Chondrocyte (in vitro differentiated cells): ENCODE measurements around the gene CYP4F2. TPM values are rescaled to one million over a fixed set of nuclear protein-coding genes. Genes with fewer than 3 reads are reported as not detected.

Source experiments
- DNase-seq: peaks from one replicate; pipeline ENCODE4 v3.0.0; 2021; ENCODE audit warnings: mixed read lengths, low spot score
- H3K27ac Mint-ChIP-seq: one replicate; pipeline ENCODE4 v1.8.0; 2021; ENCODE audit warnings: mild to moderate bottlenecking, moderate library complexity, mixed read lengths; ENCODE audit not compliant: unreplicated experiment
- H3K27me3 Mint-ChIP-seq: 2 replicates; pipeline ENCODE4 v1.8.0; 2021; ENCODE audit warnings: low read depth, mixed read lengths
- H3K36me3 Mint-ChIP-seq: 2 replicates; pipeline ENCODE4 v1.8.0; 2021; ENCODE audit warnings: low read depth, mixed read lengths
- H3K4me1 Mint-ChIP-seq: 2 replicates; pipeline ENCODE4 v1.8.0; 2021; ENCODE audit warnings: low read depth, mild to moderate bottlenecking, mixed read lengths
- H3K4me3 Mint-ChIP-seq: one replicate; pipeline ENCODE4 v1.8.0; 2021; ENCODE audit warnings: mild to moderate bottlenecking, moderate library complexity, mixed read lengths; ENCODE audit not compliant: unreplicated experiment
- H3K9me3 Mint-ChIP-seq: 2 replicates; pipeline ENCODE4 v1.8.0; 2021; ENCODE audit warnings: low read depth, mixed read lengths
- total RNA-seq: library from RNA; stranded (reverse); gene quantifications from 3 replicates; pipeline ENCODE4 v1.2.1, GENCODE V29; 2021
- TF ChIP-seq, protein P1 (sequence below): fragments of 200-600 bp; sonication (generic); IDR thresholded peaks from 2 replicates; pipeline ENCODE4 v1.5.0; 2021; ENCODE audit warnings: antibody characterized with exemption, mild to moderate bottlenecking, moderate library complexity

Gene CYP4F2
- total RNA-seq, 1 donor from 2014 or later: not detected

DNA sequence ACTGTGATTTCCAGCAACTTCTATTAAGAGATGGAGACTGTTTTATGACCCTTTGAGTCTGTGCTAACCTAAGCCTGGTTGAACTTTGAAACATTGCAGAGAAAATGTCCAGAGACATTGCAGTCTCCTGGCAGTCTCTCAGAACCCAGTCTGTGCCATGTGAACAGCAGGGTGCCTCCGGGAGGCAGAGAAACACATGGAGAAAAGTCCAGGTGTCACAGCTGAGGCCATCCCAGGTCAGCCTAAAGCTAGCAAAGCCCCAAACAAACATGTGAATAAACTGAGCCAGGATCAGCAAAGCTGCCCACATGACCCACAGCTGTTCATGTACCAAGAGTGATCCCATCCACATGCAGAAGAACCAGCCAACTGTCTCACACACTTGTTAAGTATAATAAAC is 28.6 kb upstream of the CYP4F2 start:
- Mint-ChIP-seq H3K27me3 (peaks cover 2% of the 10 kb centered on the region), H3K4me1 (no peaks in the 10 kb centered on the region), H3K36me3 (no peaks in the 10 kb centered on the region), H3K9me3 (peaks cover 19% of the 10 kb centered on the region), H3K4me3 (no peak overlapping the region), H3K27ac (no peak overlapping the region)
- TF ChIP-seq, protein P1, sequence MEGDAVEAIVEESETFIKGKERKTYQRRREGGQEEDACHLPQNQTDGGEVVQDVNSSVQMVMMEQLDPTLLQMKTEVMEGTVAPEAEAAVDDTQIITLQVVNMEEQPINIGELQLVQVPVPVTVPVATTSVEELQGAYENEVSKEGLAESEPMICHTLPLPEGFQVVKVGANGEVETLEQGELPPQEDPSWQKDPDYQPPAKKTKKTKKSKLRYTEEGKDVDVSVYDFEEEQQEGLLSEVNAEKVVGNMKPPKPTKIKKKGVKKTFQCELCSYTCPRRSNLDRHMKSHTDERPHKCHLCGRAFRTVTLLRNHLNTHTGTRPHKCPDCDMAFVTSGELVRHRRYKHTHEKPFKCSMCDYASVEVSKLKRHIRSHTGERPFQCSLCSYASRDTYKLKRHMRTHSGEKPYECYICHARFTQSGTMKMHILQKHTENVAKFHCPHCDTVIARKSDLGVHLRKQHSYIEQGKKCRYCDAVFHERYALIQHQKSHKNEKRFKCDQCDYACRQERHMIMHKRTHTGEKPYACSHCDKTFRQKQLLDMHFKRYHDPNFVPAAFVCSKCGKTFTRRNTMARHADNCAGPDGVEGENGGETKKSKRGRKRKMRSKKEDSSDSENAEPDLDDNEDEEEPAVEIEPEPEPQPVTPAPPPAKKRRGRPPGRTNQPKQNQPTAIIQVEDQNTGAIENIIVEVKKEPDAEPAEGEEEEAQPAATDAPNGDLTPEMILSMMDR: no peak
- DNase-seq: no peak

GRCh38 chr19:15923702-15924101 is 25.8 kb upstream of the CYP4F2 start:
- Mint-ChIP-seq H3K27me3 (peaks cover 7% of the 10 kb centered on the region), H3K36me3 (no peaks in the 10 kb centered on the region), H3K4me3 (no peak overlapping the region), H3K27ac (no peak overlapping the region), H3K4me1 (no peaks in the 10 kb centered on the region), H3K9me3 (peaks cover 2% of the 10 kb centered on the region)
- TF ChIP-seq, protein P1: no peak
- no peak for DNase-seq

DNA sequence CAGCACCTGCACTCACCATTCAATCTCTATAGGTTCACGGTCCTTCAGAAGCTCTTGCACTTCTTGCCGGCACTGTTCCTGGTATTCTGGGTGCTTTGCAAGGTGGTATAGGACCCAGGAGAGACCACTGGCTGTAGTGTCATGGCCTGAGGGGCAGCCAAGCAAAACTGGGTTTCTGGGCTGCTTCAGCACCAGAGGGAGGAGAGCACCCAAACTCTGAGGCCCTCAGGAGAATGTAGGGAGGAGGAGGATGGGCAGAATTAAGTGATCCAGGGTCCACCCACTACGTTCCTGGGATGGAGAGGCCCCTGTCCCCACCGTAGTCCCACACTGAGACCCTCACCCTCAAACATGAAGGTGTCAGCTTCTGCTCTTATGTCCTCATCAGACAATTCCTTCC is 24.1 kb upstream of the CYP4F2 start:
- H3K9me3 Mint-ChIP-seq: peaks cover 2% of the 10 kb centered on the region
- TF ChIP-seq, protein P1: no peak
- H3K27me3 Mint-ChIP-seq: peaks cover 7% of the 10 kb centered on the region
- no peaks in the 10 kb centered on the region for H3K4me1 Mint-ChIP-seq
- H3K36me3 Mint-ChIP-seq: no peaks in the 10 kb centered on the region
- no peak overlapping the region for H3K4me3 Mint-ChIP-seq
- DNase-seq: no peak
- H3K27ac Mint-ChIP-seq: no peak overlapping the region

DNA sequence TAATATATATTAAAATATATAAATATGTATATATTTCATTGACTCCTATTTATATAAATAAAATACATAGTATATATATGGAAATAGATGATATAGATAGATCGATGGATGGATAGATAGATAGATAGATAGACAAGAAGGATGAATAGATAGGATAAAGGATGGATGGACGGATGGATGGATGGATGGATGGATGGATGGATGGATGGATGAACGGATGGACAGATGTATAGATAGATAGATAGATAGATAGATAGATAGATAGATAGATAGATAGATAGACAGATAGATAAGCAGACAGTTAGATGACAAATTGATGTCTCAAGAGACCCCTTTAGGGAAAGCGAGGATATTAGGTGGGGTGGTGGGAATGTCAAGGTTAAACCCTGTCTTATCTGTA is 21.4 kb upstream of the CYP4F2 start:
- Mint-ChIP-seq H3K36me3 (no peaks in the 10 kb centered on the region), H3K4me1 (no peaks in the 10 kb centered on the region), H3K27me3 (peaks cover 6% of the 10 kb centered on the region), H3K27ac (no peak overlapping the region), H3K4me3 (no peak overlapping the region), H3K9me3 (peaks cover 15% of the 10 kb centered on the region)
- TF ChIP-seq, protein P1: no peak
- DNase-seq: no peak

DNA sequence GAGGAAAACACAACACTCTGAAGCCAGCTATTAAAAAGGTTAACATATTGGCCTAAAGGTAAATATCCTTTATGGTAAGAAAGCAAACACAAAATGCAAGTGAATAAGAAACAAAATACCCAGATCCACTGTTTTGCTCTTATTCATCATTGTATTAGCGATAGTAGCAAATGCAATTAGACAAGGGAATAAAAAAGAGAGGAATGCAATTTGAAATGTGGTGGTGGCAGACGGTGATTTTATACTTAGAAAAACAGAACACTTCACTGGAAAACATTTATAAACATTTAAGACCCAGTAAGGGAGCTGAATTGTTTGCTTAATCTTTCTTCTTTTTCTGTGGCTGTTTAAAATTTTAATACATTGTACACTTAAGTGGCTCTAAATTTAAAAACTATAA is 17.2 kb upstream of the CYP4F2 start:
- Mint-ChIP-seq H3K4me3 (no peak overlapping the region), H3K27ac (no peak overlapping the region), H3K9me3 (peaks cover 17% of the 10 kb centered on the region), H3K27me3 (peaks cover 2% of the 10 kb centered on the region), H3K4me1 (no peaks in the 10 kb centered on the region), H3K36me3 (no peaks in the 10 kb centered on the region)
- DNase-seq: no peak
- TF ChIP-seq, protein P1: no peak
